Stimulated activated CD4-positive, alpha-beta T cell treated with anti-CD3 and anti-CD28 coated beads, Interleukin-1b, Interleukin-23, amount 100 ng/mL, for 48 hours (primary cell): ENCODE data around the gene SRPK1.
"Not testable (repeated sequence)": the region's sequence is repeated elsewhere in the genome, so short reads cannot be mapped to it uniquely, and the experiment has no call there.

Experiments used
- DNase-seq: peaks from one replicate; pipeline ENCODE4 v3.0.0-alpha.2; 2020

SRPK1 gene

DNA sequence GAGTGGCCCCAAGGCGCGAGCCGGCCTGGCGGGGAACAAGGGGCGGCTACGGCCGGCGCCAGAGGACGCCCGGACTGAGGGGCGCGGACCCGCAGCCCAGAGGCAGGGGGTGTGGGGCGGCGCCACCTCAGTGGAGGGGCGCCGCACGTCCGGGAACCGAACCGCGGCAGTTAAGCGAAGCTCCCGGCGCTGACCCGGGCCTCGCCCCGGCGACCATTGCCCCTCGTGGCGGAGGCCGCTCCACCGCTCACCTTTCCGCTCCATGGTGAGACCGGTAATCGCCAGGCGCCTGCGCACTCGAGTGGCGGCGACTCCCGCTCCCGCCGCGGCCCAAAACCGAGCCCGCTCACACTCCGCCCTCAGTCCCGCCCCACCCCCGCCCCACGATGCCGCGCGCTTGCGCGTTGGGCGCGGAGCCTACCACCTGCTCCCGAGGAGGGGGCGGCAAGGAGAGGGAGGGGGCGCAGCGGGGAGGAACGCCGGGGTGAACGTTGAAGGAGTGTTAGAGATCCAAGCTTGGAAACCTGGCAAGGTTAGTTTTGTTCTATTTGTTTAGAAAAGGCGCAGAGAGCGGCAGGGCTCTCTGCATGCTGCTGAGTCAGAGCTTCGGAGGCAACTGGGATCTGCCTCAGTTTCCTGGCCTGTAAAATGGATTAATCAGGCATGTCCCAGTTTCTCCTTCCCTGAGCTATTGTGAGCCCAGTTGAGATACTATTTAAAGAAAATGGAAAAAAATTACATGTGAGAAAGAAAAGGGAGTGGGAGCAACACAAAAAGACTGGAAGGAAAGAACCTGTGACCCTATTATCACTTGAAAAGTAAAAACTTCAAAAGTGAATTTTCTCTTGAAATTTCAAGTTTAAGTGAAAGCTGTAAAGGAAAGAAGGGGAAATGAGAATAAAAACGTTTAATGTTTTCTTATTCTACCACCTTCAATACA, at the start of gene SRPK1:
TSS of gene SRPK1 (minus strand) at position 306 of the 940 bp plus-strand sequence. CDS start at position 264, 42 bp downstream.
- peak; percentile 89 for DNase-seq

DNA sequence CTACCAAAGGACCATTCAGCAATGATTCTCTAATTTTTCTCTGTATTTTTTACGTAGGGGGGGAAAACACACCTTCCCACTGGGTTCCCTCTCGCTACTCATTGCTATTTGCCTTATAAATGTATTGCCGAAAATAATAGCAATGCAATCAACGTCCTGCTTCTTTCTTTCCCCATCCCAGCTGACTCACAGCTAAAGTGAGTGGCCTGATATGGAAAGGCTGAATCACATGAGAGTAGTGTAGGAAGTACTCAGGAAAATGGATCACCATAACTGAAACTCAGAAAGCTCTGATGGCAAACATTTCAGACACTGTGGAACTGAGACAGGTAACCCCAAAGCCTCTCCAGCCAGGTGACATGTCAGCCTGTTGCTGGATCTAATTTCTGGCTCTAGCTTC, 49.3 kb upstream of the SRPK1 start:
- DNase-seq, result no peak

DNA sequence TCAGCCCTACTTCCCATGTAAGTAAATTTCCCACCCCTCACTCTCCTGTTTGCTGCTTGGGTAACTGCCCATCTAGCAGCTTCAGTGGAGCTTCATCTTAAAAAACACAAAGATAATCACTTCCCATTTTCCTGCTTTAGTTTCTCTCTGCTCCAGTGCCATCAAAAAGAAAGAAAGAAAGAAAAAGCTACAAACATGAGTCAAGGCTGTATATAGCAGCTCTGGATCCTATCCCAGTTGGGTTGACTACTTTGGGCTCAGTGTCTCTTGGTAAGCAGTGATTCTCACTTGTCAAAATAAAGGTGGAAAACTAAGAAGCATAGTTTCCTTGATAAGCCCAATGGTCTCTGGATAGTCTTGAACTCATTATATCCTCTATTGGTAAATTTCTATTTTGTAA, 48.7 kb upstream of the SRPK1 start:
- no peak for DNase-seq

DNA sequence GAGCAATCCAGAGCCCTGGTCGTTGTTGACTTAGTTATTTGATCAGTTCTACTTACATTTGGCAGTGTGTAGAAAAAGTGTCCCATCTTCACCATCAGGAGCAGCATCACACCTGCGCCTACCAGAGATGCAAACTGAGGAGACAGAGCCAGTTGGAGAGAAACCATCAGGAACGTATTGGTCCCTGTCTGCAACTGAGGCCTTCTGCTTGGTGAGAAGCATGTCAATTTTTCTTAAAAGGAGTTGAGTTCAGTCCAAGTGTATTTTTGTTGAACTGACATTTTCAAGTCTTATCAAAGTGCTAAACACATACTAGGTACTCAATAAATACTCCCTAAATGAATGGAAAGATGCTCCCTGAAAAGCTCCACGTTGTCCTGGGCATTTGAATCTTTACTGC, 47.9 kb upstream of the SRPK1 start:
- no peak for DNase-seq

DNA sequence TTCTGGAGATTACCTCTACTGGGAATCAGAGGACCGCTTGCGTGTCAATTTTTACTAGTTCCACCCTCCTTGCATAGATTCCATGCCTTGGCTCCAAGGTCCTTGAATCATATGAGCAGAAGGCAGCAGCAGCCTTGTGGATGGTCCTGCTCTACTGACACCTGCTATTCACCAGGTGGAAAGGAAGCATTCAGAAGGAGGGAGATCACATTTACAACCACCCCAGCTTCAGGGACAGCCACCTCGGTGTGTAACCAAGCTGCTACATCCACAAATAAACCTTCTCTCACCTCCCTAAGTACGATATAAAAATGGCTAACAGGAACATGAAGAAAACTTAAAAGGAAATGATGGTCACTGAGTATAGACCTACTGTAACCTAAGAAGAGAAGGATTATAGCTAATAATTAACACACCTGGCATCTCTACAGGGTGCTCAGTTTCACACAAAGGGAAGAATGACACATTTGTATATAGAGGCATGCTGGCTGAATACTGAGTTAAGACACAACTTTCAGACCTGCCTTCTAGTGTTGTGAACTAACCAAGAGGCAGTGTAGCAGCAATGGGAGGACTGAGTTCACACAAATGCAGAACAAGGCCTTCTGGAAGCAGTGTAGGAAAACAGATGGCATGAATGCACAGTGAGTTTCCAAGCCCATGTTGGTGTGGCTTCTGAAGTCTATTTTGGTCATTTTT, 46.3 kb upstream of the SRPK1 start:
- DNase-seq, result no peak

DNA sequence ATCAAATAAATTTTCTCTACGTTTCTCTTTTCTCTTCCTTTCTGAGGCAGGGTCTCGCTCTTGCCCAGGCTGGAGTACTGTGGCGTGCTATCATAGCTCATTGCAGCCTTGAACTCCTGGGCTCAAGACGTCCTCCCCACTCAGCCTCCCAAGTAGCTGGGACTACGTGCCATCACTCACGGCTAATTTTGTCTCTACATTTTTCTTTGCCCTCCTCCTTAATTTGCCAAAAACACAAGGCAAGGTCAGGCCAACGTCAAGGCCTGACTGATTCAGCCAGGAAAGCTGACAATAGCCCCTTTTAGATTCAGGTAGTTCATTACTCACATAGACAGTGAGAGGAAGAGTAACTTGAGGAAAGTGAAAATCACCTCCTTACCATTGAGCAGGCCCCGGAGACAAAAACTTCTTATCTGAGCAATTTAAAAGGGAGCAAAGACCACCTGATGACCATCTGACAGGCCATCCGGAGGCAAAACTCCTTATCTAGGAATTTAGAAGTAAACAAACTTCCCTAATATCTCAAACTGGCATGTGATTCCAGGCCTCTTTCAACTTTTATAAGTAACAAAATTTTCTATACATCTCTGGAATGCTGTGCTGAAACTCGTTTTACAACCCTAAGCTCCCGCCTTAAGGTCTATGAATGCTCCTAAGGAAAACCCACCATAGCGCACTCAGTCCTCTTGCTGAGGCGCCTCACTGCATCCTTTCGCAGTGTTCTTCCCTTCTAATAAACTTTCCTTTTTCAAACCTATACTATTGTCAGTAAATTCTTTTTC, 42.1 kb upstream of the SRPK1 start:
- no peak for DNase-seq

DNA sequence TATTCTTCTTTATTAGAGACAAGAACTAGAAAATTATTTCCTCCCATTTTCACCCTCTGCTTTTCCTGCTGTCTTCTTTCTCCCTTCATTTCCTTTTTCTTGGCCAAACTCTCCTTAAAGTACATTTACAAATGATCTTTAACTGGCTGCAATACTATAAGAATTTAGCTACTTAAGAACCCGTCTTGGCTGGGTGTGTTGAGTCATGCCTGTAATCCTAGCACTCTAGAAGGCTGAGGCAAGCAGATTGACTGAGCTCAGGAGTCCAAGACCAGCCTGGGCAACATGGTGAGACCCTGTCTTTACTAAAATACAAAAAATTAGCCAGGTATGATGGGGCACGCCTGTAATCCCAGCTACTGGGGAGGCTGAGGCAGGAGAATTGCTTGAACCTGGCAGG, 39.3 kb upstream of the SRPK1 start:
- no peak for DNase-seq

DNA sequence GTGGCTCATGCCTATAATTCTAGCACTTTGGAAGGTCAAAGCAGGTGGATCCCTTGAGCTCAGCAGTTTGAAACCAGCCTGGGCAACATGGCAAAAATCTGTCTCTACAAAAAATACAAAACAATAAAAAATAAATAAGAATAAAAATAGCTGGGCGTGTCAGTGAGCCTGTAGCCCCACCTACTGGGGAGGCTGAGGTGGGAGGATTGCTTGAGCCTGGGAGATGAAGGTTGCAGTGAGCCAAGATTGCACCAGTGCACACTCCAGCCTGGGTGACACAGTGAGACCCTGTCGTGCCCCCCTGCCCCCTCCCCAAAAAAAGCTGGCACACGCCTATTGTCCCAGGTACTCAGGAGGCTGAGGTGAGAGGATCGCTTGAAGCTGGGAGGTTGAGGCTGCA, 35.1 kb upstream of the SRPK1 start:
- DNase-seq, result no peak

DNA sequence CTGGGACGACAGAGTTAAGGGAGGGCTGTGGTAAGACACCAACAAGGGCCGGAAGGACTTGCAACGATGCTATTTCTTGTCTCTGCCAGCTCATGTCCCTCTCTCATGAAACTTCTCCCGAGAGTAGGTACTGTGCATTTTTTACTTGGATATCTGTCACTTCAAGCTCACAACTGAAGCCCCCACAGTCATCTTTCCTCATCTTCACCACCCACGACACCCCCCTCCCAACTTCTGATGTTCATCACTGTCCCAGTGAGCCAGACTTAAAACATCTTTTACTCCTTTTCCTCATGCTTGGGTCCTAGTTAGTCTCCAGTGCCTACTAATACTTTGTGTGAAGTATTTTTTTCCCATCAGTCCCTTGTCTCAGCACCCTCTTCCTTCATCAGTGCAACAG, 34.6 kb upstream of the SRPK1 start:
- no peak for DNase-seq

DNA sequence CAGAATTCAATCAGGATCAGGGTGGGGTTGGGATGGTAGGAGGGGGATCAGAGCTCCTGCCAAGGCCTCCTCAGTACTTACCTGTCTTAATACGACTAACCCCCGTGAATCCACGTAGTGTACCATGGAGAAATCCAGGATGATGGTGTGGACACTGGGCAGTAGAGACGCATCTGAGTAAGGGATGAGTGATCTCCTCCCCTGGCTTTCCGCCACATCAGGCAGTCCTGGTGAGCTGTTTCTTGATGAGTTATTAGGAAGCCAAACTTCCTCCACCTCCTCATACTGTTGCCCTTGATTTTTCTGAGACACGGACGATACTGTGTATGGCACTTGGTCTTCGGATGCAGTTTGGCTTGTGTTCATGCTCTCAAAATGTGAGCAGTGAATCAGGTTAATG, 34.2 kb upstream of the SRPK1 start:
- DNase-seq, result no peak

DNA sequence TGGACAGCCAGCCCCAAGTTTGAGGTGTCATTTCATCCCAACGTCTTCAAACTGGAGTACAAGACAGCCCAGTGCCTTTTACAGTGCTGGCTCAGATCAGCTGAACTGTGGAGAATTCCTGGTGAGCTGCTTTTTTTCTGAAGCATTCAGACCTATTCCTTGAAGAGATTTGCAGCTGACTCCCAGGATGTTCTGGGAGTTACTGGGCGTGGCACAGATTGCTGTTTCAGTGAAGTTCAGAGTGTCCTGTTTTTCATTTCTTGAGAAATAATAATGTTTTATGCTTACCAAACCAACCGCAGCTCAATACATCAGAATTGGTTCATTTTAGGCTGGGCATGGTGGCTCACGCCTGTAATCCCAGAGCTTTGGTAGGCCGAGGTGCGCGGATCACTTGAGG, 33.4 kb upstream of the SRPK1 start:
- no peak for DNase-seq

DNA sequence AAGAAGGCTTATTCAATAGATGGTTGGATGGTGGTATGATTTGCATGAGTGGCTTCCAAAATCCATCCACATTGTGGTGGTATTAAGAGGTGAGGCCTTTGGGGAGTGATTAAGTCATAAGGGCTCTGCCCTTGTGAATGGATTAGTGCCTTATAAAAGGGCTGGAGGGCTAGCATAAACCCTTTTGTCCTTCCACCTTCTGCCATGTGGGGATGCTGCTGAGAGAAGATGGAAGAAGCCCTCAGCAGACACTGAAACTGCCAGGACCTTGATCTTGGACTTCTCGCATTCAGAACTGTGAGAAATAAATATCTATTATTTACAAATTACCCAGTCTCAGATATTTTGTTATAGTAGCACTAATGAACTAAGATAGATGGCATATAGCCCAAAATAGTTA, 27.8 kb upstream of the SRPK1 start:
- no peak for DNase-seq

DNA sequence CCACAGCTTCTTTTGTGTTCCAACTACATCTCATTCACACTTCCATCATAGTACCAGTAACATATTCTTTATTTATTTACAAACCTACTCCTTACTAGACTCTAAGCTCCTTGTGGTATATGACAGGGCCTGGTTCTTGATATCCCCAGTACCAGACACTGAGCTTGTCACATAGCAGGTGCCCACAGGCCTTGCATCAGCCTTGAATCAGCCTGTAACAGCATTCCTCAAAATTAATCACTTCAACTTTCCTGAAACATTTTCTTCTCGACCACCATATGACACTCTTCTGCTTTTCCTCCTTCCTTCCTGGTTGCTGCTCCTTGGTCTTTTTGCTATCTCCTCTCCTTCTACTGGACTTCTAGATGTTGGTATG, 24.7 kb upstream of the SRPK1 start:
- DNase-seq, result no peak

DNA sequence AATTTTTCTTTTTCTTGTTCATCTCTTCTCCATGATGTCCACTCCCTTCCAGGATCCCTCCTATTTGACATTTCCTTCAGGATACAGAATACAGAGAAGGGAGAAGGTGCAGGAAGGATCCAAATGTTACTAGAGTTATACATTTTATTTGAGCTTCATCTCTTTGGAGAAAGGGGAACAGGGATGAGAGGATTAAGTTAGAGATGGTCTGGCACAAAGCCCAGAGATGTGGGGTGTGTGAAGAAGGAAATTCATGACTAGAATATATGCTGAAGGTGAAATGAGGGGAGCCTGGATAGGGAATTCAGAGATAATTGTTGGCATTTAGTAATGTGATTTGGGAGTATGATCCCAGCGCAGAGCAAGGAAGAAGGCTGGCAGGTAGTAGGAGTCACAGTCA, 22.5 kb upstream of the SRPK1 start:
- no peak for DNase-seq

DNA sequence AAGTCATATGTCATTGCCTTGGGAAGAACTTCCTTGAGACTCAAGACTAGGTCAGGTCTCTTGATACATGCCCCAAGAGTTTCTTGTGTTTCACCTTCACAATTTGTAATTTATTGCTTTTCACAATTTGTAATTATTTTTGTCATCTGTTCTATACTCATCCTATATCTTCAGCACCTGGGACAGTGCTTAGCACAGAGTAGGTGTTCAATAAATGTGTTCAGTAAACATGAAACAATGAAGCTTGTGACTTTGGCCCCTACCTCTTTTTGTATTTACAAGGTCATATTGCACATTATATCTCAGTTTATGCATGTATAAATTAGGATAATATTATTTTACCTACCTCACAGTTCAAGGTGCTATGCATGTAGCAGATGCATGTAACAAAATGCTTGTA, 21.5 kb upstream of the SRPK1 start:
- DNase-seq, result no peak

DNA sequence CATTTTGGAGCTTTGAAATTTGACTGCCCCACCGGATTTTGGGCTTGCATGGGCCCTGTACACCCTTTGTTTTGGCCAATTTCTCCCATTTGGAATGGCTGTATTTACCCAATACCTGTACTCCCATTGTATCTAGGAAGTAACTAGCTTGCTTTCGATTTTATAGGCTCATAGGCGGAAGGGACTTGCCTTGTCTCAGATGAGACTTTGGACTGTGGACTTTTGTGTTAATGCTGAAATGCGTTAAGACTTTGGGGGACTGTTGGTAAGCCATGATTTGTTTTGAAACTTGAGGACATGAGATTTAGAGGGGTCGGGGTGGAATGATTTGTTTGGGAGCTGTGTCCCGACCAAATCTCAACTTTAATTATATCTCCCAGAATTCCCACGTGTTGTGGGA, 20.3 kb upstream of the SRPK1 start:
- not testable (repeated sequence) for DNase-seq

DNA sequence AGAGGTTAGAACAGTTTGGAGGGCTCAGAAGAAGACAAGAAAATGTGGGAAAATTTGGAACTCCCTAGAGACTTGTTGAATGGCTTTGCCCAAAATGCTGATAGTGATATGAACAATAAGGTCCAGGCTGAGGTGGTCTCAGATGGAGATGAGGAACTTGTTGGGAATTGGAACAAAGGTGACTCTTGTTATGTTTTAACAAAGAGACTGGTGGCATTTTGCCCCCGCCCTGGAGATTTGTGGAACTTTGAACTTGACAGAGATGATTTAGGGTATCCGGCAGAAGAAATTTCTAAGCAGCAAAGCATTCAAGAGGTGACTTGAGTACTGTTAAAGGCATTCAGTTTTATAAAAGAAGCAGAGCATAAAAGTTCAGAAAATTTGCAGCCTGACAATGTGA, 19.1 kb upstream of the SRPK1 start:
- DNase-seq, result not testable (repeated sequence)

DNA sequence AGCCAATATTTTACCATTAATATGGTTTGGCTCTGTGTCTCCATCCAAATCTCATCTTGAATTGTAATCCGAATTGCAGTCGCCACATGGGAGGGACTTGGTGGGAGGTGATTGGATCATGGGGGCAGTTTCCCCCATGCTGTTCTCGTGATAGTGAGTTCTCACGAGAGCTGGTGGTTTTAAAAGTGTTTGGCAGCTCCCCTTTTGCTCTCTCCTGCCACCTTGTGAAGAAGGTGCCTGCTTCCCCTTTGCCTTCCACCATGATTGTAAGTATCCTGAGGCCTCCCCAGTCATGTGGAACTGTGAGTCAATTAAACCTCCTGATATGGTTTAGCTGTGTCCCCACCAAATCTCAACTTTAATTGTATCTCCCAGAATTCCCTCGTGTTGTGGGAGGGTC, 18.4 kb upstream of the SRPK1 start:
- DNase-seq, result not testable (repeated sequence)

DNA sequence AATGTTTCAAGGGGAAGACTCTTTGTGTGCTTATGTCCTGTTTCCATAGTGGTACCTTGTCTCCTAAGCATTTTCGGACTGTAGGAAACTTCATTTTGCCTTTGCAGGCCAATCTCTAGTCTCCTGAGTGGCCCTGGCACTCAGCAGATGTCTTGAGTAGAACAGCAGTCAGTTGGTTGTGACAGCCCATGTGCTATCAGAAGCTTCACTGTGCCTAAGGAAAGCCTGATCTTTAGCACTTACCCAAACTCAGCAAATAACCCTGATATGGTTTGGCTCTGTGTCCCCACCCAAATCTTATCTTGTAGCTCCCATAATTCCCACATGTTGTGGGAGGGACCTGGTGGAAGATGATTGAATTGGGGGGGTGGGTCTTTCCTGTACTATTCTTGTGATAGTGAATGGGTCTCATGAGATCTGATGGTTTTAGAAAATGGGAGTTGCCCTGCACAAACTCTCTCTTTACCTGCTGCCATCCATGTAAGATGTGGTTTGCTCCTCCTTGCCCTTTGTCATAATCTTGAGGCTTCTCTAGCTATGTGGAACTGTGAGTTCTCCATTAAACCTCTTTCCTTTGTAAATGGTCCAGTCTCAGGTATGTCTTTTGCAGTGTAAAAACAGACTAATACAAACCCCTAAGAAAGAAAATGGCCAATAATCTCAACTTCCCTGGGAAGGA, 15.9 kb upstream of the SRPK1 start:
- no peak for DNase-seq

DNA sequence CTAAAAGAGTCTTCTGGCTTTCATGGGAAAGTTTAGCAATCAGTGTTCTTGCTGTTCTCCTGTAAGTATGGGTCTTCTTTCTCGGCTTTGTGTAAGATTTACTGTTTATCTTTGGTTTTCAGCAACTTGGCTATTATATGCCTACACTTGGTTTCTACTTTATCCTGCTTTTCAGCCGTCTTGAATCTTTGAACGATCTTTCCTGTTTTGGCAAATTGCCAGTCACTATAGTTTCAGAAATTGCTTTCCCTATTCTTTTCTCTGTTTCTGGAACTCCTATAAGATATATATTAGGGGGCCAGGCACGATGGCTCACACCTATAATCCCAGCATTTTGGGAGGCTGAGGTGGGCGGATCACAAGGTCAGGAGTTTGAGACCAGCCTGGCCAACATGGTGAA, 14.6 kb upstream of the SRPK1 start:
- DNase-seq, result no peak

DNA sequence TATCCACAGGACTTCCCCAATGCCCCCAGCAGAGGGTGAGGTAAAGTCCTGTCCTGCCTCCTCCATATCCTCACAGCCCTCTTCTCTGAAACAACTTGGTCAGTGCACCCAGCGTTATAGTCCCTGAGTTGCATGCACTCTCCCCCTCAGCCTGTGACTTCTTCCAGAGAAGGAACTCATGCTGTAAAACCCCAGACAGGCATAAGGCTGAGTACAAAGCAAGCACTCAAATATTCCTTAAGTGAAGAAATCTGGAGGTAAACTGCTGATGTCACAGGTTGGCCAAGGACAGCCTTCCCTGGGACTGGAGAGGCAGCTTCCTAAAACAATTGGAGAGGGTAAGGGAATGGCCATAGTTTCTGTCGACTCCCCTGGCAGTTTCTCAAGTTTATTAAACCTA, 12.9 kb upstream of the SRPK1 start:
- no peak for DNase-seq

DNA sequence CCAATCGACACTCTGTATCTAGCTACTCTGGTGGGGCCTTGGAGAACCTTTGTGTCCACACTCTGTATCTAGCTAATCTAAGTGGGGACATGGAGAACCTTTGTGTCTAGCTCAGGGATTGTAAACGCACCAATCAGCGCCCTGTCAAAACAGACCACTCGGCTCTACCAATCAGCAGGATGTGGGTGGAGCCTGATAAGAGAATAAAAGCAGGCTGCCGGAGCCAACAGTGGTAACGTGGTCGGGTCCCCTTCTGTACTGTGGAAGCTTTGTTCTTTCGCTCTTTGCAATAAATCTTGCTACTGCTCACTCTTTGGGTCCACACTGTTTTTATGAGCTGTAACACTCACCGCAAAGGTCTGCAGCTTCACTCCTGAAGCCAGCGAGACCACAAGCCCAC, 11.0 kb upstream of the SRPK1 start:
- DNase-seq, result not testable (repeated sequence)

DNA sequence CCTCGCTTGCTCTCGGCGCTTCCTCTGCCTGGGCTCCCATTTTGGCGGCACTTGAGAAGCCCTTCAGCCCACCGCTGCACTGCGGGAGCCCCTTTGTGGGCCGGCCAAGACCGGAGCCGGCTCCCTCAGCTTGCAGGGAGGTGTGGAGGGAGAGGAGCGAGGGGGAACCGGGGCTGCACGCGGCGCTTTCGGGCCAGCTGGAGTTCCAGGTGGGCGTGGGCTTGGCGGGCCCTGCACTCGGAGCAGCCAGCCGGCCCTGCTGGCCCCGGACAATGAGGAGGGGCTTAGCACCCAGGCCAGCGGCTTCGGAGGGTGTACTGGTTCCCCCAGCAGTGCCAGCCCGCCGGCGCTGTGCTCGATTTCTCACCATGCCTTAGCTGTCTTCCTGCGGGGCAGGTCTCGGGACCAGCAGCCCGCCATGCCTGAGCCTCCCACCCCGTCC, 10.2 kb upstream of the SRPK1 start:
- no peak for DNase-seq
